TTC549 (cell line): ENCODE data around the gene LHFPL2.

Experiments
- FAIRE-seq: peaks from 2 replicates; lab custom pipeline; 2012; peaks lifted over from hg19 to GRCh38; lab: Jason Lieb, UNC

Gene LHFPL2

GRCh38 chr5:78594610-78595457 lies 53.7 kb downstream of the LHFPL2 start:
- no peak for FAIRE-seq

- FAIRE-seq, result no peak
Observed at GRCh38 chr5:78594021-78594420, 54.6 kb downstream of the LHFPL2 start.

GRCh38 chr5:78593465-78593864 lies 55.1 kb downstream of the LHFPL2 start:
- FAIRE-seq, result no peak

- FAIRE-seq, result no peak
Observed at GRCh38 chr5:78592735-78593386, 55.7 kb downstream of the LHFPL2 start.

- FAIRE-seq, result no peak
Observed at GRCh38 chr5:78591972-78592700, 56.4 kb downstream of the LHFPL2 start.

GRCh38 chr5:78591138-78591612 lies 57.4 kb downstream of the LHFPL2 start:
- FAIRE-seq, result no peak

- FAIRE-seq, result no peak
Observed at GRCh38 chr5:78589923-78590322, 58.6 kb downstream of the LHFPL2 start.

GRCh38 chr5:78588507-78588906 lies 60.1 kb downstream of the LHFPL2 start:
- FAIRE-seq, result no peak

- no peak for FAIRE-seq
Observed at GRCh38 chr5:78587775-78588291, 60.7 kb downstream of the LHFPL2 start.

GRCh38 chr5:78587081-78587774 lies 61.3 kb downstream of the LHFPL2 start:
- FAIRE-seq, result no peak

GRCh38 chr5:78586251-78586650 lies 62.3 kb downstream of the LHFPL2 start:
- no peak for FAIRE-seq

GRCh38 chr5:78578015-78578414 lies 70.6 kb downstream of the LHFPL2 start:
- no peak for FAIRE-seq

GRCh38 chr5:78577071-78577807 lies 71.3 kb downstream of the LHFPL2 start:
- FAIRE-seq, result no peak

- FAIRE-seq, result no peak
Observed at GRCh38 chr5:78576376-78576775, 72.2 kb downstream of the LHFPL2 start.

- FAIRE-seq, result no peak
Observed at GRCh38 chr5:78574731-78575161, 73.8 kb downstream of the LHFPL2 start.

- no peak for FAIRE-seq
Observed at GRCh38 chr5:78574131-78574673, 74.4 kb downstream of the LHFPL2 start.

- FAIRE-seq, result no peak
Observed at GRCh38 chr5:78573318-78573717, 75.3 kb downstream of the LHFPL2 start.

GRCh38 chr5:78570646-78571045 lies 77.9 kb downstream of the LHFPL2 start:
- no peak for FAIRE-seq

GRCh38 chr5:78569441-78569840 lies 79.1 kb downstream of the LHFPL2 start:
- no peak for FAIRE-seq

- FAIRE-seq, result no peak
Observed at GRCh38 chr5:78568676-78569075, 79.9 kb downstream of the LHFPL2 start.

GRCh38 chr5:78568212-78568611 lies 80.4 kb downstream of the LHFPL2 start:
- FAIRE-seq, result no peak
